Measurements from ENCODE around the gene OR4A47.
"Not testable (repeated sequence)": the region's sequence is repeated elsewhere in the genome, so short reads cannot be mapped to it uniquely, and the experiment has no call there.

- not testable (repeated sequence) for TF ChIP-seq POLR2A (IDR thresholded peaks at IDR 0.05; ENCODE audit: low read length); GATA1 (IDR thresholded peaks at IDR 0.05; ENCODE audit: low read depth, low read length)
Observed at GRCh38 chr11:48473966-48474365, 14.6 kb upstream of the OR4A47 start.
